HepG2 (cell line): Measurements from ENCODE around the gene FAM149A. TPM values are rescaled to one million over a fixed set of nuclear protein-coding genes. Genes with fewer than 3 reads are reported as not detected.

ENCODE experiments used
- ATAC-seq: fragments of 200-7000 bp; cut with Tn5 transposase; 3 replicates; pipeline ENCODE4 v1.9.1; 2020; ENCODE audit warnings: mild to moderate bottlenecking, moderate library complexity
- BruUV-seq: library from RNA; stranded (reverse); fragments of 400-500 nt; replicated peaks from 2 replicates; lab custom pipeline; 2021; lab: Mats Ljungman, UMichigan
- CTCF ChIA-PET: fragments of 300-600 bp; formaldehyde crosslinking; extraction: SDS; loops from one replicate; lab custom pipeline; 2021; ENCODE audit warnings: low total read pairs, inconsistent platforms, low intra/inter-chr PET ratio; lab: Yijun Ruan, JAX
- POLR2A ChIA-PET: fragments of 350-600 bp; sonication (Branson Sonifier 250); formaldehyde crosslinking; loops from one replicate; lab custom pipeline; 2020; ENCODE audit warnings: antibody characterized with exemption, inconsistent platforms; lab: Yijun Ruan, JAX
- DNase-seq: peaks from one replicate; pipeline ENCODE4 v3.0.0-alpha.2; 2015; ENCODE audit warnings: low spot score
- FAIRE-seq: peaks from 3 replicates; lab custom pipeline; 2011; peaks lifted over from hg19 to GRCh38; lab: Jason Lieb, UNC
- H2AFZ ChIP-seq: one replicate; pipeline ENCODE4 v1.6.1; 2011; ENCODE audit warnings: low read length, inconsistent platforms
- H3K27ac ChIP-seq: fragments of 300-600 bp; 3 replicates; pipeline ENCODE4 v1.8.0; 2011; ENCODE audit warnings: mixed run types, mild to moderate bottlenecking, mixed read lengths, low read length, inconsistent platforms; ENCODE audit not compliant: insufficient read depth; ENCODE audit errors: extremely low read length
- H3K27me3 ChIP-seq, 2 experiments: fragments of 200-600 bp in 1 of 2; 2 replicates in 1 of 2; 3 replicates in 1 of 2; pipeline versions ENCODE4 v1.6.0 to v1.8.0; 2011; ENCODE audit warnings: low read length in 2 of 2, mild to moderate bottlenecking in 2 of 2, moderate library complexity in 2 of 2, inconsistent platforms in 1 of 2; ENCODE audit not compliant: insufficient read depth in 2 of 2, control insufficient read depth in 1 of 2
- H3K36me3 ChIP-seq, 2 experiments: fragments of 200-600 bp in 1 of 2; replicated peaks in 1 of 2; 2 replicates in 1 of 2; 3 replicates in 1 of 2; pipeline versions ENCODE4 v1.5.1 to v1.8.0; 2011; ENCODE audit warnings: low read length in 2 of 2, inconsistent platforms in 1 of 2; ENCODE audit not compliant: insufficient read depth in 2 of 2, control insufficient read depth in 1 of 2
- H3K4me1 ChIP-seq: 2 replicates; pipeline ENCODE4 v1.5.1; 2012; ENCODE audit warnings: low read length, inconsistent platforms; ENCODE audit not compliant: insufficient read depth
- H3K4me2 ChIP-seq: 2 replicates; pipeline ENCODE4 v1.6.0; 2011; ENCODE audit warnings: low read depth, low read length, inconsistent platforms
- H3K4me3 ChIP-seq, 3 experiments: fragments of 200-600 bp in 1 of 3; sonication (generic), shearing (Covaris generic) in 1 of 3; replicated peaks in 1 of 3; 2 replicates each; pipeline ENCODE4 v1.5.1; 2011 to 2016; ENCODE audit warnings: low read length in 3 of 3, inconsistent platforms in 2 of 3, low read depth in 2 of 3, mild to moderate bottlenecking in 2 of 3, control low read depth in 1 of 3, mixed read lengths in 1 of 3; ENCODE audit not compliant: insufficient read depth in 1 of 3
- H3K79me2 ChIP-seq: one replicate; pipeline ENCODE4 v1.6.1; 2011; ENCODE audit warnings: low read length, inconsistent platforms; ENCODE audit not compliant: insufficient read depth
- H3K9ac ChIP-seq: 2 replicates; pipeline ENCODE4 v1.6.0; 2011; ENCODE audit warnings: mild to moderate bottlenecking, low read depth, low read length, inconsistent platforms; ENCODE audit not compliant: insufficient read depth
- H3K9me3 ChIP-seq: 2 replicates; pipeline ENCODE4 v1.5.1; 2012; ENCODE audit warnings: mild to moderate bottlenecking, low read length
- H4K20me1 ChIP-seq: 2 replicates; pipeline ENCODE4 v1.6.0; 2011; ENCODE audit warnings: inconsistent platforms, mild to moderate bottlenecking, low read length, moderate library complexity; ENCODE audit not compliant: insufficient read depth
- AGO1 ChIP-seq: fragments of 200-400 bp; formaldehyde crosslinking; IDR thresholded peaks from 2 replicates; pipeline ENCODE4 v1.6.1; 2017; ENCODE audit warnings: mild to moderate bottlenecking, low read depth, low read length, moderate library complexity; ENCODE audit not compliant: poor library complexity, severe bottlenecking
- ASH2L ChIP-seq: fragments of 300-600, 200-600 bp; sonication (generic); IDR thresholded peaks from 2 replicates; pipeline ENCODE4 v1.7.0; 2017; ENCODE audit warnings: low read depth, mild to moderate bottlenecking, moderate library complexity, mixed read lengths, low read length; ENCODE audit not compliant: insufficient read length
- CREM ChIP-seq, 2 experiments: sonication (generic) in 1 of 2; formaldehyde crosslinking in 1 of 2; IDR thresholded peaks; 2 replicates each; pipeline versions ENCODE4 v1.4.0 to v1.6.1; 2016 to 2020; ENCODE audit warnings: antibody characterized with exemption in 1 of 2, mild to moderate bottlenecking in 1 of 2, missing genetic modification reagents in 1 of 2
- ERF ChIP-seq: IDR thresholded peaks from 2 replicates; pipeline ENCODE4 v1.6.1; 2018; ENCODE audit warnings: missing biosample characterization, missing genetic modification reagents
- HOXA9 ChIP-seq: sonication (generic); formaldehyde crosslinking; IDR thresholded peaks from 2 replicates; pipeline ENCODE4 v1.8.1; 2022; ENCODE audit warnings: missing genetic modification reagents, mild to moderate bottlenecking, moderate library complexity, borderline replicate concordance
- MAFG ChIP-seq: sonication (generic); formaldehyde crosslinking; IDR thresholded peaks from 2 replicates; pipeline ENCODE4 v1.5.1; 2020; ENCODE audit warnings: mild to moderate bottlenecking, missing genetic modification reagents
- NCOR1 ChIP-seq: fragments of 200-600 bp; sonication (generic); IDR thresholded peaks from 2 replicates; pipeline ENCODE4 v1.7.0; 2017; ENCODE audit warnings: antibody characterized with exemption, low read length, borderline replicate concordance
- NONO ChIP-seq, 2 experiments: fragments of 450-650 bp in 1 of 2; sonication (generic) in 1 of 2; formaldehyde crosslinking in 1 of 2; IDR thresholded peaks in 1 of 2; conservative IDR thresholded peaks in 1 of 2; 2 replicates each; pipeline versions ENCODE4 v1.6.1 to v1.8.0; 2017 to 2022; ENCODE audit warnings: mild to moderate bottlenecking in 1 of 2, missing genetic modification reagents in 1 of 2, moderate library complexity in 1 of 2
- POLR2A ChIP-seq, 2 experiments: IDR thresholded peaks; 2 replicates each; pipeline ENCODE4 v1.6.1; 2011; ENCODE audit warnings: low read depth in 2 of 2, low read length in 2 of 2, mild to moderate bottlenecking in 1 of 2, moderate library complexity in 1 of 2; ENCODE audit not compliant: insufficient read depth in 1 of 2
- SALL1 ChIP-seq: sonication (generic); formaldehyde crosslinking; IDR thresholded peaks from 2 replicates; pipeline ENCODE4 v1.8.0; 2022; ENCODE audit warnings: mild to moderate bottlenecking, missing genetic modification reagents
- SCMH1 ChIP-seq: sonication (generic); formaldehyde crosslinking; IDR thresholded peaks from 2 replicates; pipeline ENCODE4 v1.9.0; 2021; ENCODE audit warnings: missing genetic modification reagents, mild to moderate bottlenecking, borderline replicate concordance
- ZNF629 ChIP-seq: sonication (generic); formaldehyde crosslinking; conservative IDR thresholded peaks from 2 replicates; pipeline ENCODE4 v1.5.0; 2020; ENCODE audit warnings: missing genetic modification reagents
- ZNF83 ChIP-seq: sonication (generic); formaldehyde crosslinking; IDR thresholded peaks from 2 replicates; pipeline ENCODE4 v1.4.0; 2020; ENCODE audit warnings: missing genetic modification reagents, mild to moderate bottlenecking, borderline replicate concordance
- WGBS: methylation state at CpG from one replicate; pipeline ENCODE4 v1.1.6; 2017; ENCODE audit warnings: low lambda C conversion rate; 5-methylcytosine and 5-hydroxymethylcytosine counted together
- in situ Hi-C: cut with HindIII; loops from 2 replicates; pipeline ENCODE4 v1.10.0; 2017; ENCODE audit warnings: low pct_unique_long_range_greater_than_20kb; ENCODE audit not compliant: extremely low pct_ligation_motif_present
- intact Hi-C: fragments of 100-400 bp; cut with micrococcal nuclease; formaldehyde crosslinking; loops from one replicate; pipeline ENCODE4 v1.10.0; 2022; ENCODE audit not compliant: unreplicated experiment
- polyA plus RNA-seq, 8 experiments: library from polyadenylated mRNA; depleted of rRNA in 3 of 8; stranded (reverse) in 7 of 8; unstranded in 1 of 8; fragments of >200 nt; fragmentation: Illumina TruSeq in 4 of 8; extraction: Trizol in 4 of 8; gene quantifications; 2 replicates each; pipeline versions ENCODE4 v1.2.1 to v1.2.3, GENCODE V29; 2011 to 2016; ENCODE audit warnings: low read depth in 4 of 8, missing spikeins in 1 of 8, mixed read lengths in 1 of 8; ENCODE audit not compliant: insufficient read depth in 1 of 8
- total RNA-seq, 5 experiments: library from RNA; depleted of rRNA; stranded (reverse); fragments of >200 nt; fragmentation: Illumina TruSeq; extraction: Trizol; gene quantifications; 2 replicates each; pipeline ENCODE4 v1.2.3, GENCODE V29; 2016; ENCODE audit warnings: low read depth in 1 of 5
- TF ChIP-seq, protein P1 (sequence below): sonication (generic); formaldehyde crosslinking; IDR thresholded peaks from 2 replicates; pipeline ENCODE4 v1.4.0; 2020; ENCODE audit warnings: mild to moderate bottlenecking, low read depth, missing genetic modification reagents
- TF ChIP-seq, protein P2 (sequence below): fragments of 450-650 bp; IDR thresholded peaks from 2 replicates; pipeline ENCODE4 v1.6.1; 2017; ENCODE audit warnings: mild to moderate bottlenecking

FAM149A gene
- total and polyA plus RNA-seq, 2 of the 13 experiments (the other 11 are each of a cell fraction or from before 2014, with no cell fraction given) = not detected

DNA sequence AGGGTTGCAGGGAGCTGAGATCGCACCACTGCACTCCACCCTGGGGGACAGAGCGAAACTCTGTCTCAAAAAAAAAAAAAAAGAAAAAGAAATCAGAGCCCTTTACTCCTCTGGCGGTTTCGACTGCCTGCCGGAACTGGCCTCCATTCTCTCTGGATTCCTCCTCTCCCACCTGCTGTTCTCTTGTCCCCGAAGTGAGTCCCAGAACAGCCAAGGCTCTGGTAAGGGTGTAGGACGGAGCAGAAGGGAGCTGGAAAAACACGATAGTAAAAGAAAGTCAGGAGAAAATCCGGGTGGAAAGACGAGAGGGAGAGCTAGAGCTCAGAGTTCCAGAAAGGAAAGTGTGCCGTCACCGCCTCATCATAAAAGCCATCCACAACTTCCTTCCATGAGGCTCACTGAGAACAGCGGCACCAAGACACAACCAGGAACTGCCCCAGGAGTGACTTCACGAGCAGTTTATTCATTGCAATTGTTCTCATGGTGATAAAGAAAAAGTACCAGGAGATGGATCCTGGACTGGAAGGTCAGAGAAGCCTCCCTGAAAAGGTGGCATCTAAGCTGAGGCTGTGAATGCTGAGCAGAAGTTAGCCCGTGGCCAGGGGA lies 23.2 kb upstream of the FAM149A start:
- H3K9ac ChIP-seq = no peak overlapping the region
- no peak overlapping the region for H3K4me2 ChIP-seq
- H3K79me2 ChIP-seq = no peaks in the 10 kb centered on the region
- no TSS peak for BruUV-seq
- H3K27me3 ChIP-seq = peaks cover 1 to 20% of the 10 kb centered on the region in 2 experiments; a peak in 4 of 5 replicates
- H4K20me1 ChIP-seq = no peaks in the 10 kb centered on the region
- no peak overlapping the region for H2AFZ ChIP-seq
- H3K4me3 ChIP-seq = no peak overlapping the region
- intact Hi-C loops (no loop called here), in situ Hi-C loops (no loop called here)
- H3K4me1 ChIP-seq = peaks cover 12% of the 10 kb centered on the region
- ChIA-PET POLR2A (no interaction called here), CTCF (no interaction called here)
- DNase-seq (no peak), ATAC-seq (no peak), FAIRE-seq (no peak)
- H3K27ac ChIP-seq = no peak overlapping the region
- WGBS = 63% methylated on average over 15 of the region's 15 CpGs
- TF ChIP-seq, protein P1, sequence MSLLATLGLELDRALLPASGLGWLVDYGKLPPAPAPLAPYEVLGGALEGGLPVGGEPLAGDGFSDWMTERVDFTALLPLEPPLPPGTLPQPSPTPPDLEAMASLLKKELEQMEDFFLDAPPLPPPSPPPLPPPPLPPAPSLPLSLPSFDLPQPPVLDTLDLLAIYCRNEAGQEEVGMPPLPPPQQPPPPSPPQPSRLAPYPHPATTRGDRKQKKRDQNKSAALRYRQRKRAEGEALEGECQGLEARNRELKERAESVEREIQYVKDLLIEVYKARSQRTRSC (CRISPR knock-in tag) = no peak
- TF ChIP-seq ZNF83 (CRISPR knock-in tag) = no peak
- no peak for TF ChIP-seq AGO1
- no peak for TF ChIP-seq ZNF629
- no peak for TF ChIP-seq CREM (IDR thresholded peaks at IDR 0.05)
- no peak for TF ChIP-seq CREM (CRISPR knock-in tag; IDR thresholded peaks at IDR 0.05)
- no peak for TF ChIP-seq SCMH1 (CRISPR knock-in tag)
- no peaks in the 10 kb centered on the region for H3K9me3 ChIP-seq
- no peaks in the 10 kb centered on the region for H3K36me3 ChIP-seq

DNA sequence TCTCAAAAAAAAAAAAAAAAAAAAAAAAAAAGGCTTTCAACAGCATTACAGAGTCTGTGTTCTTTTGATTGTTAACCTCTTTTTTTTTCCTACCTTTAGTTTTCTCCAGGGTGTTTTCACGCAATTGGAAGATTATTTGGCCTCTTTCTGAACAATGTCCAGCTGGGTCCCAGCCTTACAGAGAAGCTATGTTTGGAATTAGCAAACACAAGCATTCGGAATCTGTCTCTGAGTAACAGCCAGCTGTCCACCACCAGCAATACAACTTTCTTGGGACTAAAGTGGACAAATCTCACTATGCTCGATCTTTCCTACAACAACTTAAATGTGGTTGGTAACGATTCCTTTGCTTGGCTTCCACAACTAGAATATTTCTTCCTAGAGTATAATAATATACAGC lies 22.3 kb upstream of the FAM149A start:
- Histone ChIP-seq H3K4me2 (no peak overlapping the region), H2AFZ (no peak overlapping the region), H3K27me3 (peaks cover 1 to 23% of the 10 kb centered on the region in 2 experiments; a peak in 4 of 5 replicates), H3K4me3 (no peak overlapping the region), H3K9me3 (no peaks in the 10 kb centered on the region), H3K4me1 (peaks cover 12% of the 10 kb centered on the region), H4K20me1 (no peaks in the 10 kb centered on the region), H3K27ac (no peak overlapping the region), H3K36me3 (no peaks in the 10 kb centered on the region), H3K9ac (no peak overlapping the region), H3K79me2 (no peaks in the 10 kb centered on the region)
- ChIA-PET CTCF (no interaction called here), POLR2A (no interaction called here)
- FAIRE-seq (no peak), DNase-seq (no peak), ATAC-seq (no peak)
- WGBS = 26% methylated on average over 4 of the region's 4 CpGs
- intact Hi-C loops = no loop called here
- in situ Hi-C loops = no loop called here
- BruUV-seq = no TSS peak
- TF ChIP-seq NONO (IDR thresholded peaks at IDR 0.05) (no peak), NONO (CRISPR knock-in tag; conservative IDR thresholded peaks at IDR 0.05) (no peak), POLR2A (IDR thresholded peaks at IDR 0.05; ENCODE audit: insufficient read depth in 1 of 2, low read depth in 2 of 2, low read length in 2 of 2) (no peak), NCOR1 (no peak), SALL1 (CRISPR knock-in tag) (no peak), HOXA9 (no peak), ASH2L (no peak), ERF (CRISPR knock-in tag) (no peak), MAFG (CRISPR knock-in tag) (no peak)
- TF ChIP-seq, protein P2, sequence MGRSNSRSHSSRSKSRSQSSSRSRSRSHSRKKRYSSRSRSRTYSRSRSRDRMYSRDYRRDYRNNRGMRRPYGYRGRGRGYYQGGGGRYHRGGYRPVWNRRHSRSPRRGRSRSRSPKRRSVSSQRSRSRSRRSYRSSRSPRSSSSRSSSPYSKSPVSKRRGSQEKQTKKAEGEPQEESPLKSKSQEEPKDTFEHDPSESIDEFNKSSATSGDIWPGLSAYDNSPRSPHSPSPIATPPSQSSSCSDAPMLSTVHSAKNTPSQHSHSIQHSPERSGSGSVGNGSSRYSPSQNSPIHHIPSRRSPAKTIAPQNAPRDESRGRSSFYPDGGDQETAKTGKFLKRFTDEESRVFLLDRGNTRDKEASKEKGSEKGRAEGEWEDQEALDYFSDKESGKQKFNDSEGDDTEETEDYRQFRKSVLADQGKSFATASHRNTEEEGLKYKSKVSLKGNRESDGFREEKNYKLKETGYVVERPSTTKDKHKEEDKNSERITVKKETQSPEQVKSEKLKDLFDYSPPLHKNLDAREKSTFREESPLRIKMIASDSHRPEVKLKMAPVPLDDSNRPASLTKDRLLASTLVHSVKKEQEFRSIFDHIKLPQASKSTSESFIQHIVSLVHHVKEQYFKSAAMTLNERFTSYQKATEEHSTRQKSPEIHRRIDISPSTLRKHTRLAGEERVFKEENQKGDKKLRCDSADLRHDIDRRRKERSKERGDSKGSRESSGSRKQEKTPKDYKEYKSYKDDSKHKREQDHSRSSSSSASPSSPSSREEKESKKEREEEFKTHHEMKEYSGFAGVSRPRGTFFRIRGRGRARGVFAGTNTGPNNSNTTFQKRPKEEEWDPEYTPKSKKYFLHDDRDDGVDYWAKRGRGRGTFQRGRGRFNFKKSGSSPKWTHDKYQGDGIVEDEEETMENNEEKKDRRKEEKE = no peak
